NB4 (cell line): ENCODE results near the gene OPRD1.

Source experiments
- CTCF ChIP-seq: IDR thresholded peaks from one replicate; pipeline ENCODE4 v1.5.1; 2012; ENCODE audit warnings: low read depth, low read length
- MAX ChIP-seq: IDR thresholded peaks from 2 replicates; pipeline ENCODE4 v1.6.1; 2011; ENCODE audit warnings: low read depth, low read length
- POLR2A ChIP-seq: IDR thresholded peaks from 2 replicates; pipeline ENCODE4 v1.6.1; 2011; ENCODE audit warnings: mild to moderate bottlenecking; ENCODE audit not compliant: insufficient read length; ENCODE audit errors: extremely low read depth

GRCh38 chr1:28807986-28808385 lies 4.0 kb upstream of the OPRD1 start:
- TF ChIP-seq CTCF (no peak), MAX (no peak), POLR2A (no peak)
